ENCODE data around the gene ERO1A.
"Not testable (repeated sequence)": the region's sequence is repeated elsewhere in the genome, so short reads cannot be mapped to it uniquely, and the experiment has no call there.

The ERO1A gene, protein sequence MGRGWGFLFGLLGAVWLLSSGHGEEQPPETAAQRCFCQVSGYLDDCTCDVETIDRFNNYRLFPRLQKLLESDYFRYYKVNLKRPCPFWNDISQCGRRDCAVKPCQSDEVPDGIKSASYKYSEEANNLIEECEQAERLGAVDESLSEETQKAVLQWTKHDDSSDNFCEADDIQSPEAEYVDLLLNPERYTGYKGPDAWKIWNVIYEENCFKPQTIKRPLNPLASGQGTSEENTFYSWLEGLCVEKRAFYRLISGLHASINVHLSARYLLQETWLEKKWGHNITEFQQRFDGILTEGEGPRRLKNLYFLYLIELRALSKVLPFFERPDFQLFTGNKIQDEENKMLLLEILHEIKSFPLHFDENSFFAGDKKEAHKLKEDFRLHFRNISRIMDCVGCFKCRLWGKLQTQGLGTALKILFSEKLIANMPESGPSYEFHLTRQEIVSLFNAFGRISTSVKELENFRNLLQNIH

DNA sequence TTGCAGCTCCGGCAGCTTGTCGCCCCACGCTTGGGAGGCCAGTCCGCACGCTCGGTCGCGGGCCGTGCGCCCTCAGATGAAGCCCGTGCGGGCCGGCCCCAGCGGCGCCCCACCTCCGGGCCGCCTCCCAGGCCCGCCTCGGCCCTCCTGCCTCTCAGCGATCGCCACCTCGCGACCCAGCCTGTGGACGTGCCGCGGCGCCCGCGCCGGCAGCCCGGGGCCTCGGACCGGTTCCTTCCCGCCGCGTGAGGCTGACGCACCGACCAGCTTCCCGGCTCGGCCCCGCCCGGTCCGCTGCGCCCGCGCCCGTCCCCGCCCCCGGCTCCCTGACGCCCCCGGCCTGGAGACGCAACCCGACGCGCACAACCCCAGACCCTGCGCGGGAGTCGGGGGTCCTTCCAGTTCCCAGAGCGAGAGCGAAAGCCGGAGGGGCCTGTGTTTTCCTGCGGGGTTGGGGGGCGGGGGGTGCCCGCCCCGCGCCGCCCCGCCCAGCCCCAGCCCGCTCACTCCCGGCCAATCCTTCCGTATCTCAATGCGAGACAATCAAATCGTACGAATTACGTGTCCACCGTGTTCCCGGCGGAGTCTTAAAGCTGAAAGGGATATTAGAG lies at the start of gene ERO1A:
TSS of gene ERO1A (minus strand) at position 78 of the 611 bp plus-strand sequence. CDS start at position 1, 77 bp downstream.
- peaks cover 2% of the 10 kb centered on the region for H3K36me3 Mint-ChIP-seq
- DNase-seq (ENCODE audit: low spot score in 2 of 2) (peak; percentile 32 to 68), ATAC-seq (ENCODE audit: low read depth) (peak; percentile 68)
- H3K27me3 Mint-ChIP-seq: no peaks in the 10 kb centered on the region
- H3K27ac Mint-ChIP-seq: peak within 1 kb of the TSS; percentile 92
- no peaks in the 10 kb centered on the region for H3K9me3 Mint-ChIP-seq
- peak within 1 kb of the TSS; percentile 98 for H3K4me3 Mint-ChIP-seq
- peaks cover 31% of the 10 kb centered on the region for H3K4me1 Mint-ChIP-seq

- Mint-ChIP-seq H3K4me3 (peak overlapping the region; percentile 73), H3K27me3 (no peaks in the 10 kb centered on the region), H3K9me3 (no peaks in the 10 kb centered on the region), H3K36me3 (peaks cover 12% of the 10 kb centered on the region), H3K4me1 (peaks cover 24% of the 10 kb centered on the region), H3K27ac (peak overlapping the region; percentile 92)
- DNase-seq (ENCODE audit: low spot score in 2 of 2) (no peak), ATAC-seq (ENCODE audit: low read depth) (no peak)
Measured at GRCh38 chr14:52741865-52742264, 46.5 kb upstream of the ERO1A start.

- H3K36me3 Mint-ChIP-seq: peaks cover 15% of the 10 kb centered on the region
- ATAC-seq (ENCODE audit: low read depth): no peak
- no peak for DNase-seq (ENCODE audit: low spot score in 2 of 2)
- H3K4me1 Mint-ChIP-seq: peaks cover 28% of the 10 kb centered on the region
- peak overlapping the region; percentile 92 for H3K27ac Mint-ChIP-seq
- no peaks in the 10 kb centered on the region for H3K27me3 Mint-ChIP-seq
- H3K9me3 Mint-ChIP-seq: no peaks in the 10 kb centered on the region
- no peak overlapping the region for H3K4me3 Mint-ChIP-seq
Measured at GRCh38 chr14:52740751-52741150, 45.4 kb upstream of the ERO1A start.

- Mint-ChIP-seq H3K4me1 (peaks cover 39% of the 10 kb centered on the region), H3K4me3 (no peak overlapping the region), H3K9me3 (no peaks in the 10 kb centered on the region), H3K27ac (no peak overlapping the region), H3K36me3 (peaks cover 22% of the 10 kb centered on the region), H3K27me3 (no peaks in the 10 kb centered on the region)
- ATAC-seq (ENCODE audit: low read depth) (no peak), DNase-seq (ENCODE audit: low spot score in 2 of 2) (no peak)
Measured at GRCh38 chr14:52738409-52738808, 43.1 kb upstream of the ERO1A start.

DNA sequence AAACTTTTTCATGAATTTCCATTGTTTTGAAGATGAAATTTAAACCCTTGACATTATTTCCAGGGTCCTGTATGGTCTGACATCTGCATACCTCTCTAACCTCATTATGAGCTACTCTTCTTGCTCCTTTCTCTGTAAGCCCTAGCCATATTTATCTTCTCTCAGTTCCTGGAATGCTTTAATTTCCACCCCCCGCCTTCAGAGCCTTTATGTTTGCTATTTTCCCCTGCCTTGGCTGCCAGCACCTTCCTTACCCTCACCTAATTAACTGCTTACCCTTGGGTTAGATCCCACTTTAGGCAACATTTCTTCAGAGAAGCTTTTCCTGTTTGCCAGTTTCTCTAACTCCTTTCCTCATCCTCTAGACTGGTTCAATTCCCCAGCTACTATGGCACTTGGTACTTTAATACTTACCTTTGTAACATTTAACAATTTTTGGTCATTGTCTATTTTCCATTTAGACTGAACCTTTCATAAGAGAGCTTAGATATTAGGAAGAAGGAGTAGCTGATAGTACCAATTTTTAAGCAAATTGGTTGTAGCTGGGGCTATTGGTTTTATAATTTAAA lies 40.6 kb upstream of the ERO1A start:
- Mint-ChIP-seq H3K27me3 (no peaks in the 10 kb centered on the region), H3K4me1 (peaks cover 29% of the 10 kb centered on the region), H3K4me3 (no peak overlapping the region), H3K36me3 (peaks cover 25% of the 10 kb centered on the region), H3K9me3 (no peaks in the 10 kb centered on the region), H3K27ac (no peak overlapping the region)
- ATAC-seq (ENCODE audit: low read depth) (no peak), DNase-seq (ENCODE audit: low spot score in 2 of 2) (no peak)

GRCh38 chr14:52733824-52734223 lies 38.5 kb upstream of the ERO1A start:
- DNase-seq (ENCODE audit: low spot score in 2 of 2) (no peak), ATAC-seq (ENCODE audit: low read depth) (no peak)
- H3K36me3 Mint-ChIP-seq: peaks cover 22% of the 10 kb centered on the region
- H3K27me3 Mint-ChIP-seq: no peaks in the 10 kb centered on the region
- H3K4me3 Mint-ChIP-seq: no peak overlapping the region
- no peaks in the 10 kb centered on the region for H3K9me3 Mint-ChIP-seq
- peak overlapping the region; percentile 47 for H3K27ac Mint-ChIP-seq
- peaks cover 25% of the 10 kb centered on the region for H3K4me1 Mint-ChIP-seq

DNA sequence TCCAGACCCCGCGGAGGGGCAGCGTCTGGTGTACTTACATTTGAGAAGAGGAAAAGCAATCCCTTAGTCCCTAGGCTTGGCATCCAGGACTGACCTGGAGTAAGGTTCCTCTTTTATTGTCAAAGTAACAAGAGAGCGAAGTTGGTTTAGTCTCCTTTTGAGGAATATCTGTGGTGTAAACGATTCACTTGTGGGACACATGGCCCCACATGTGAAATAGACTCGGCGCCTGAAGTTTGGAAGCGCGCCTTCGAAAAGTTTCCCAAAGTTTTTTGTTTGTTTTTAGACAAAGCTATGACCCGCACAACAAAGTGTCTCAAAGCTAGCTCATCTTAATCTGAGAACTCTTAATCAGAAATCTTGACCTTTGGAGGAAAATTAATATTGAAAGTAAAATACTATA lies 35.4 kb upstream of the ERO1A start:
- DNase-seq (ENCODE audit: low spot score in 2 of 2) (no peak), ATAC-seq (ENCODE audit: low read depth) (no peak)
- Mint-ChIP-seq H3K4me1 (peaks cover 12% of the 10 kb centered on the region), H3K36me3 (peaks cover 16% of the 10 kb centered on the region), H3K9me3 (no peaks in the 10 kb centered on the region), H3K27me3 (no peaks in the 10 kb centered on the region), H3K4me3 (peak overlapping the region; percentile 87), H3K27ac (peak overlapping the region; percentile 91)

DNA sequence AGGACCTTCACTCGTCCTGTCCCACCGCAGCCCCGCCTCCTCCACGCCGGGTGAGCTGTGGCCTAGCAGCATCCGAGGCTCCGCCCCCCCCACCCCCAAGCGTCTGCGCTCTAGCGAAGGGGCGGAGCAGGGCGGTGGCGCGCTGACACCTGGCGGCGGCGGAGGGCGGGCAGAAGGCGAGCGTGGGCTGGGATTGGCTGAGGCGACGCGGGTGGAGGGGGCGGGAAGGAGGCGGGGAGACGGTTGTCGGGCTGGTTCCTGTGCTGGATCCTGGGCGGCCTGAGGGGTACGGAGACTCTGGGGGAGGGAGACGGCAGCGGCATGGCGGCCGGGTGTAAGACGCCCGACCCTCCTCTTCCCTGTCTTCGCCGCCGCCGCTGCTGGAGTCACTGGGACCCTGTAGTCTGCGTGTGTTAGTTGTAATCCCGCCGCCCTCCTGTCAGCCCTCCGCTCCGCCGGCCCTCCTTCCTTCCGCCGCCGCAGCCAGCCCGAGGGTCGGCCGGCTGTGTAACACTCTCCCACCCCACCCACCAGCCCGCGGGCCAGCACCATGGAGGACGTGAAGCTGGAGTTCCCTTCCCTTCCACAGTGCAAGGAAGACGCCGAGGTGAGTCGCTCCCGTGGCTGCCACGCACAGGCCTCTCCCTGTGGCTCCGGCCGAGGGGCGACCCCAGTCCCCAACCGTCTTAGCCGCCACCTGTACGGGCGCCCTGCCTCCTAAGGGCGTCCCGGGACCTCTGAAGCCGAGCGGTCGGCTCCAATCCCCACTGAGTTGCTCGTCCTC lies 34.8 kb upstream of the ERO1A start, which contains the start of gene STYX:
TSS of gene STYX (plus strand) at position 242 of the 784 bp plus-strand sequence. CDS start at position 551, 309 bp downstream.
- Mint-ChIP-seq H3K9me3 (no peaks in the 10 kb centered on the region), H3K4me3 (peak within 1 kb of the TSS; percentile 87), H3K36me3 (peaks cover 15% of the 10 kb centered on the region), H3K27me3 (no peaks in the 10 kb centered on the region), H3K27ac (peak within 1 kb of the TSS; percentile 91), H3K4me1 (peaks cover 11% of the 10 kb centered on the region)
- peak; percentile 82 to 94 for DNase-seq (ENCODE audit: low spot score in 2 of 2)
- ATAC-seq (ENCODE audit: low read depth): peak; percentile 93

- peak overlapping the region; percentile 91 for H3K27ac Mint-ChIP-seq
- DNase-seq (ENCODE audit: low spot score in 2 of 2) (no peak), ATAC-seq (ENCODE audit: low read depth) (no peak)
- H3K36me3 Mint-ChIP-seq: peaks cover 17% of the 10 kb centered on the region
- no peaks in the 10 kb centered on the region for H3K9me3 Mint-ChIP-seq
- peak overlapping the region; percentile 87 for H3K4me3 Mint-ChIP-seq
- H3K27me3 Mint-ChIP-seq: no peaks in the 10 kb centered on the region
- H3K4me1 Mint-ChIP-seq: peaks cover 13% of the 10 kb centered on the region
Measured at GRCh38 chr14:52729585-52729924, 34.2 kb upstream of the ERO1A start.

DNA sequence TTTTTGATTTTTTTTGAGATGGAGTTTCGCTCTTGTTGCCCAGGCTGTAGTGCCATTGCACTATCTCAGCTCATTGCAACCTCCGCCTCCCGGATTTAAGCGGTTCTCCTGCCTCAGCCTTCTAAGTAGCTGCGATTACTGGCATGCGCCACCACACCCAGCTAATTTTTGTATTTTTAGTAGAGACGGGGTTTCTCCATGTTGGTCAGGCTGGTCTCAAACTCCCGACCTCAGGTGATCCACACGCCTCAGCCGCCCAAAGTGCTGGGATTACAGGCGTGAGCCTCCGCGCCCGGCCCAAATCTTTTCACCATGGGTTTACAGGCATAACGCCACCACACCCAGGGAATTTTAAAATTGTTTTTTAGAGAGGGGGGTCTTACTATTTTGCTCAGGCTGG lies 33.7 kb upstream of the ERO1A start:
- not testable (repeated sequence) for H3K27ac Mint-ChIP-seq; H3K4me3 Mint-ChIP-seq; H3K27me3 Mint-ChIP-seq; DNase-seq (ENCODE audit: low spot score in 2 of 2); ATAC-seq (ENCODE audit: low read depth); H3K9me3 Mint-ChIP-seq
- Mint-ChIP-seq H3K4me1 (peaks cover 12% of the 10 kb centered on the region), H3K36me3 (peaks cover 15% of the 10 kb centered on the region)

- Mint-ChIP-seq H3K36me3 (peaks cover 10% of the 10 kb centered on the region), H3K4me1 (peaks cover 13% of the 10 kb centered on the region)
- not testable (repeated sequence) for H3K27me3 Mint-ChIP-seq; H3K9me3 Mint-ChIP-seq; ATAC-seq (ENCODE audit: low read depth); H3K4me3 Mint-ChIP-seq; H3K27ac Mint-ChIP-seq; DNase-seq (ENCODE audit: low spot score in 2 of 2)
Measured at GRCh38 chr14:52727509-52727908, 32.2 kb upstream of the ERO1A start.

GRCh38 chr14:52724360-52724644 lies 28.9 kb upstream of the ERO1A start:
- Mint-ChIP-seq H3K27me3 (no peaks in the 10 kb centered on the region), H3K4me1 (peaks cover 24% of the 10 kb centered on the region), H3K9me3 (no peaks in the 10 kb centered on the region), H3K36me3 (peaks cover 19% of the 10 kb centered on the region), H3K27ac (peak overlapping the region; percentile 83), H3K4me3 (peak overlapping the region; percentile 87)
- ATAC-seq (ENCODE audit: low read depth): peak; percentile 91
- DNase-seq (ENCODE audit: low spot score in 2 of 2): no peak

- H3K27ac Mint-ChIP-seq: peak overlapping the region; percentile 83
- peak; percentile 37 for ATAC-seq (ENCODE audit: low read depth)
- H3K36me3 Mint-ChIP-seq: peaks cover 21% of the 10 kb centered on the region
- no peaks in the 10 kb centered on the region for H3K9me3 Mint-ChIP-seq
- H3K4me1 Mint-ChIP-seq: peaks cover 24% of the 10 kb centered on the region
- H3K4me3 Mint-ChIP-seq: peak overlapping the region; percentile 87
- no peaks in the 10 kb centered on the region for H3K27me3 Mint-ChIP-seq
- DNase-seq (ENCODE audit: low spot score in 2 of 2): no peak
Measured at GRCh38 chr14:52723514-52724359, 28.4 kb upstream of the ERO1A start.
